ENCODE data around the gene NRIP1. TPM values are rescaled to one million over a fixed set of nuclear protein-coding genes. Genes with fewer than 3 reads are reported as not detected.

NRIP1 gene
- total RNA-seq, 1 experiment from 2014 or later, result 76.0 TPM

DNA sequence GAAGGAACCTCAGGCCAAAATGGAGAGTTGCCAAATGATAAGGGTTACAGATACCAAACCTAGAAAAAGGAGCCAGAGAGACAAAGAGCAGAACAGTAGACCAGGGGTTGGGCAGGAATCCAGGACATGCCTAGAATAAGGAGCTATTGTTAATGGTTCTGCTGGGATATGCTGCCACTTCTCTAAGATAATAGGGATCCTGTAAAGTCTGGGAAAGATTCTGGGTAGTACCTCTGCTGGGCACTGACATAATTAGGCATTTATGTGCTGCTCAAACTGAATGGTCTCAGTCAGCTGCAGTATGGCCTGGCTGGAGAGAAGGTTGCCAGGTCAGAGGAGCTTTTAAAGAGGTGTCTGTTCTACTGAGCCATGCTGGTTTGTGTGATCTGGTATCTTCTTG, 19.9 kb upstream of the NRIP1 start:
- no peaks in the 10 kb centered on the region for H3K9me3 ChIP-seq (replicated peaks)
- H3K27ac ChIP-seq, result no peak overlapping the region
- H3K36me3 ChIP-seq, result no peaks in the 10 kb centered on the region
- peaks cover 33% of the 10 kb centered on the region for H3K4me1 ChIP-seq
- DNase-seq, result peak; percentile 55 to 86
- no peak overlapping the region for H3K4me3 ChIP-seq
- H3K27me3 ChIP-seq, result no peaks in the 10 kb centered on the region

GRCh38 chr21:15080526-15080925, 15.7 kb upstream of the NRIP1 start:
- Histone ChIP-seq H3K36me3 (no peaks in the 10 kb centered on the region), H3K4me3 (no peak overlapping the region), H3K27me3 (no peaks in the 10 kb centered on the region), H3K4me1 (peaks cover 34% of the 10 kb centered on the region), H3K27ac (peak overlapping the region; percentile 38), H3K9me3 (replicated peaks) (no peaks in the 10 kb centered on the region)
- peak; percentile 43 to 80 for DNase-seq

GRCh38 chr21:15079269-15079668, 14.5 kb upstream of the NRIP1 start:
- H3K9me3 ChIP-seq (replicated peaks), result no peaks in the 10 kb centered on the region

GRCh38 chr21:15078180-15078579, 13.4 kb upstream of the NRIP1 start:
- Histone ChIP-seq H3K27ac (no peak overlapping the region), H3K27me3 (no peaks in the 10 kb centered on the region), H3K36me3 (no peaks in the 10 kb centered on the region), H3K4me1 (peaks cover 21% of the 10 kb centered on the region), H3K9me3 (replicated peaks) (no peaks in the 10 kb centered on the region), H3K4me3 (no peak overlapping the region)
- DNase-seq, result no peak

More at GRCh38 chr21:15079269-15079668, 14.5 kb upstream of the NRIP1 start:
- H3K27ac ChIP-seq, result no peak overlapping the region
- no peaks in the 10 kb centered on the region for H3K36me3 ChIP-seq
- peaks cover 28% of the 10 kb centered on the region for H3K4me1 ChIP-seq
- no peak overlapping the region for H3K4me3 ChIP-seq
- no peak for DNase-seq
- no peaks in the 10 kb centered on the region for H3K27me3 ChIP-seq

GRCh38 chr21:15077529-15078145, 12.8 kb upstream of the NRIP1 start:
- DNase-seq, result no peak
- Histone ChIP-seq H3K4me3 (no peak overlapping the region), H3K27ac (no peak overlapping the region), H3K36me3 (no peaks in the 10 kb centered on the region), H3K9me3 (replicated peaks) (no peaks in the 10 kb centered on the region), H3K4me1 (peaks cover 21% of the 10 kb centered on the region), H3K27me3 (no peaks in the 10 kb centered on the region)

DNA sequence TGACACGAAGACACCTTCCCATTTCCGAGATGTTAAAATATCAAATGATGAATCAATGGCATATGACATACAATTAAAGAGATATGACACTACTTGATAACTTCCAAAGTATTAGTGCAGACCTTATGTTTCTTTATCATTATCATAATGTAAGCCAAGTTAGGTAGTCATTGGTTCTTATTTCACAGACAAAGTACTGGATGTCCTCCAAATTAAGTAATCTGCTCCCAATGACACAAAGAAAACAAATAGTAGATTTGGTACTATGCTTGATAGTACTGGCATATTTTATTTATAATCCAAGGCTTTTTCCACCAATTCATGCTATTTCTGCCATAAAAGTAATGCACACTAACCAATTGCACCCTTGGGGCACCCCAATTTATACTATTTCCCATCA, 11.9 kb upstream of the NRIP1 start:
- H3K27ac ChIP-seq, result no peak overlapping the region
- peaks cover 20% of the 10 kb centered on the region for H3K4me1 ChIP-seq
- H3K9me3 ChIP-seq (replicated peaks), result no peaks in the 10 kb centered on the region
- DNase-seq, result no peak
- H3K4me3 ChIP-seq, result no peak overlapping the region
- no peaks in the 10 kb centered on the region for H3K27me3 ChIP-seq
- no peaks in the 10 kb centered on the region for H3K36me3 ChIP-seq

DNA sequence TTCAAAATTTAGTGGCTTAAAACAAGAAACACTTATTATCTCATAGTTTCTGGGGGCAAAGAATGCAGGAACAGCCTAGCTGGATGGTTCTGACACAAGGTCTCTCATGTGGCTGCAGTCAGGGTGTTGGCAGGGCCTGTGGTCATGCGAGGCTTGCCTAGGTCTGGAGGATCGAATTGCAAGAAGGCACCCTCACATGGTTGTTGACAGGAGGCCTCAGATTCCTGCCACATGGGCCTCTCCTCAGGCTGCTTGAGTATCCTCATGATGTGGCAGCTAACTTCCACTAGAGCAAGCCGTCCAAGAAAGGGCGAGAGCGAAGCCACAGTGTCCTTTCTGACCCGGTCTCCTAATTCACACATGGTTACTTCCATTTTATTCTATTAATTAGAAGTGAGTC, 6.2 kb upstream of the NRIP1 start:
- H3K27me3 ChIP-seq, result no peaks in the 10 kb centered on the region
- H3K27ac ChIP-seq, result no peak overlapping the region
- no peaks in the 10 kb centered on the region for H3K9me3 ChIP-seq (replicated peaks)
- no peak overlapping the region for H3K4me3 ChIP-seq
- no peaks in the 10 kb centered on the region for H3K4me1 ChIP-seq
- H3K36me3 ChIP-seq, result no peaks in the 10 kb centered on the region
- peak; percentile 31 to 65 for DNase-seq

DNA sequence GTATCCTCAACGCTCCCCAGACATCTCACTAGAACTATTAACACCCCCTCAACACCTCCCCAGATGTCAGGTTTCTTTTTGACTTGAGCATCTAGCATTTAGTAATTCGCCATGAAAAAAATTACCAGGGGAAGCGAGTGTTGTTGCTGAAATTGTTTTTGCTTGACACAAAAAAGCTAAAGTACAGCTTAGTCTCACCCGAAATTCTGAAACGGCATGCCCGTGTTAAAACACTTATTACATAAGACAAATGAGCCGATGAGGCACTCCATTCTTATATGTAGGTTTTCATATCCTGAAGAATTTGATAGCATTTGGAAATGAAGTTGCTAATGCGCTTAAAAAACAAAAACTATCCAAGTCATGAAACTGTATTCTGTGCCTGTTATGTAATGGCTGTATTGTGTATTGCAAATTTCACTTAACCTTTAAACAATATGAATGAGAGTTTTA, 1.3 kb upstream of the NRIP1 start:
- Histone ChIP-seq H3K4me3 (peak overlapping the region; percentile 99), H3K27ac (peak overlapping the region; percentile 93), H3K27me3 (no peaks in the 10 kb centered on the region), H3K9me3 (replicated peaks) (no peaks in the 10 kb centered on the region), H3K4me1 (peaks cover 13% of the 10 kb centered on the region; the same call in 1 of the 2 replicates), H3K36me3 (no peaks in the 10 kb centered on the region)
- no peak for DNase-seq

GRCh38 chr21:15065392-15066122, 757 bp upstream of the NRIP1 start:
- Histone ChIP-seq H3K9me3 (replicated peaks) (no peaks in the 10 kb centered on the region), H3K27me3 (no peaks in the 10 kb centered on the region), H3K27ac (peak overlapping the region; percentile 93), H3K36me3 (no peaks in the 10 kb centered on the region), H3K4me3 (peak overlapping the region; percentile 99), H3K4me1 (peaks cover 19% of the 10 kb centered on the region; the same call in 1 of the 2 replicates)
- peak; percentile 83 to 90 for DNase-seq

GRCh38 chr21:15063814-15064575, 805 bp downstream of the NRIP1 start:
- peak; percentile 77 for DNase-seq
- Histone ChIP-seq H3K27me3 (no peaks in the 10 kb centered on the region), H3K36me3 (no peaks in the 10 kb centered on the region; the same call in 1 of the 2 replicates), H3K4me1 (peaks cover 26% of the 10 kb centered on the region), H3K9me3 (replicated peaks) (no peaks in the 10 kb centered on the region), H3K27ac (peak overlapping the region; percentile 89), H3K4me3 (peak overlapping the region; percentile 99)

- H3K27me3 ChIP-seq, result no peaks in the 10 kb centered on the region
- no peaks in the 10 kb centered on the region; the same call in 1 of the 2 replicates for H3K36me3 ChIP-seq
- H3K4me3 ChIP-seq, result peak overlapping the region; percentile 99
- no peaks in the 10 kb centered on the region for H3K9me3 ChIP-seq (replicated peaks)
- peak overlapping the region; percentile 89 for H3K27ac ChIP-seq
- H3K4me1 ChIP-seq, result peaks cover 32% of the 10 kb centered on the region
- peak; percentile 29 to 56 for DNase-seq
Observed at GRCh38 chr21:15063081-15063813, 1.6 kb downstream of the NRIP1 start.

DNA sequence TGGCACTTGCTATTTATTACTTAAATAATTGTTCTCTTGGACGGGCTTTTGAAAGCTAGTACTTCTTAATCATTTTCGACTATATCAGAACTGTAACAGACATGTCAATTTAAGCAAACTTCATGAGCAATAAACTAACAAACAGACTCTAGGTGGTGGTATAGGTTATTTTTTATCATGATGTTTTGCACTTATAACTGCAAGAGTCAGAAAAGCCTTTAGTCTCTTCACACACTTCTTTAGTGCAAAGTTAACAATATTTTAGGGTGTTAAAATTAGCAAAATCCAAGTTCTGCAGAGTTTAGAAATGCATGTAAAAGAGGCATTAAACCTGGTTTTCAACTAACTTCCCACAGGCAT, 2.2 kb downstream of the NRIP1 start:
- peaks cover 32% of the 10 kb centered on the region for H3K4me1 ChIP-seq

GRCh38 chr21:15061747-15062605, 2.8 kb downstream of the NRIP1 start:
- no peaks in the 10 kb centered on the region; the same call in 1 of the 2 replicates for H3K36me3 ChIP-seq
- no peaks in the 10 kb centered on the region for H3K9me3 ChIP-seq (replicated peaks)
- H3K27me3 ChIP-seq, result no peaks in the 10 kb centered on the region
- DNase-seq, result no peak
- no peak overlapping the region; the same call in 1 of the 2 replicates for H3K27ac ChIP-seq
- H3K4me1 ChIP-seq, result peaks cover 32% of the 10 kb centered on the region
- H3K4me3 ChIP-seq, result peak overlapping the region; percentile 99

More for the DNA sequence above, 2.2 kb downstream of the NRIP1 start:
- H3K4me3 ChIP-seq, result peak overlapping the region; percentile 99
- no peaks in the 10 kb centered on the region for H3K27me3 ChIP-seq
- H3K9me3 ChIP-seq (replicated peaks), result no peaks in the 10 kb centered on the region
- no peaks in the 10 kb centered on the region; the same call in 1 of the 2 replicates for H3K36me3 ChIP-seq
- H3K27ac ChIP-seq, result peak overlapping the region; percentile 89; the same call in 1 of the 2 replicates
- peak in 1 of 2 experiments; percentile 29 for DNase-seq

Data from SJCRH30 (cell line).